Peyer's patch (tissue), 4 donors: ENCODE results near the gene CHCHD3.

Source experiments
- CTCF ChIP-seq, 6 experiments: fragments of 450-650 bp in 4 of 6; fragments of 200-600 bp in 2 of 6; sonication (generic) in 1 of 6; IDR thresholded peaks; one replicate each; pipeline ENCODE4 v1.5.1; 2017 to 2019; ENCODE audit warnings: antibody characterized with exemption in 6 of 6, mild to moderate bottlenecking in 3 of 6, moderate library complexity in 1 of 6
- POLR2A ChIP-seq, 2 donors: fragments of 450-650 bp; IDR thresholded peaks; one replicate each; pipeline ENCODE4 v1.5.1; 2017; ENCODE audit warnings: antibody characterized with exemption in 2 of 2, mild to moderate bottlenecking in 2 of 2, moderate library complexity in 2 of 2

- TF ChIP-seq CTCF (IDR thresholded peaks at IDR 0.05) (peak in 2 of 6 experiments; percentile 5 to 10), POLR2A (IDR thresholded peaks at IDR 0.05) (no peak)
Measured at GRCh38 chr7:132899833-132900232, 182.1 kb downstream of the CHCHD3 start.
